HG03342 (cell line): ENCODE results near the gene ST6GALNAC3.
"Not testable (repeated sequence)": the region's sequence is repeated elsewhere in the genome, so short reads cannot be mapped to it uniquely, and the experiment has no call there.

Experiments used
- ATAC-seq: cut with Tn5 transposase; IDR thresholded peaks from one replicate; pipeline ENCODE4 v1.9.1; 2021; ENCODE audit warnings: mild to moderate bottlenecking, moderate library complexity; ENCODE audit not compliant: unreplicated experiment

Gene ST6GALNAC3

DNA sequence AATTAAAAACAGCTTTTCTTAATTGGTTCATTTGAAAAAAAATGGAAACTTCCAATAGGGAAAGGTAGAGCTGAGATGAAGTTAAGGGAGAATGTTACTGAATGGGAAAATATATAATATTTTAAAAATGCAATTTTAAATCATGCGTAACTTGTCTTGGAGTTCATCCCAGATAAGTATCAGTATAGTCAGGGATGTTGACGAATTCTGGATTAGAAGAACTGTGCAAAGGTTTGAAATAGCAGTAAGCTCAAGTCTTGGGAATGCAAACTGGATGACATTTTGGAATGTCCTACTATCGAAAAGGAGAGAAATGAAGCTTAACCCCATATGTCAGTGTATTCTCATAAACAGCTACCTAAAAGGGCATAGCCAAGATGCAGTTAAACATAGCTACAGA is 4.0 kb upstream of the ST6GALNAC3 start:
- no peak for ATAC-seq

- ATAC-seq = no peak
These were observed 1.1 kb upstream of the ST6GALNAC3 start for GRCh38 chr1:76073481-76073880.

DNA sequence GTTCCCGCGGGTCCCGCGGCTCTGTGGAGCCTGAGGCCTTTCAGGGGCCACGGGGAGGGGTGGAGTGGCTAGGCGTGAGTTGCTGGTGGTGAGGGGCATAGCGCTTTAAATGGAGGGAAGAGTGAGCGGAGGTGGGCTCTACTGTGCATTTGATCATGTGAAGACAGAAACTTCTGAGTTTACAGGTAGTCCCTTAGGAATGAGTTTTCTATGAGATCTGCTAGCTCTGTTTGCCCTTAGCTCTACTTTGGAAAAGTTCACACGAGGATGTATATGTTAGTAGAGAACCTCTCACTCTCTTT is 593 bp downstream of the ST6GALNAC3 start:
- ATAC-seq = no peak

GRCh38 chr1:76075877-76076276 is 1.3 kb downstream of the ST6GALNAC3 start:
- ATAC-seq = peak; percentile 60

DNA sequence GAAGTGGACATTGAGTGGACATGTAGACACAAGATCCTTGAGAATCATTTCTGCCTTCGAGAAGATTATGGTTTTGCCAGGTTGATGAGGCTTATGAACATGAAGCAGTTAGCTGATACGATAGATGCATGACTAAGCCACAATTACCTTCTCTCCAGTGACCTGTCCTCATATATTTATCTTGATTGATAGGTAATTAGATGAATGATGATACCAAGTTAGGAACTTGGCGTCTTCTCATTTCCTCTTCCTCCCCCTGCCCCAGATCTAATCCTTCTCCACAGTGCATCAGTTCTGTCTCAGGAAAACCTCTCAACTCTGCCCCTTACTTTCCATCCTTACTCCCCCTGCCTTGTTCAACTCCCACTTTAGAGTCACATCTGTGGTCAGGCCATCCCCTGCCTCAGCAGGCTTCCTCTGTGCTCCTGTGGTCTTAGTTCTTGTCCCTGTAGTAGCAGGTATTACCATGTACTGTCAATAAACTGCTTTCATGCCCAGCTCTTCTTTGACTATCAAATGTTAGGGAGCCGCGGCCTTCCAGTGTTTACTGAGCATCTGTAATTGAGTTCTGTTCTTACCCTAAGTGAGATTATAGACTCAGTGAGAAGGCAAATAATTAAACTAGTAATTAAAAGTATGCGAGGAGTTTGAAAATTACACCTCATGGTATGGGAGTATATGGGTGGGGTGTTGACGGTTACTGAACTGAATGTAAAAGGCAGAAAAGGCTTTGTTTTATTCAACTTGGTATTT is 5.1 kb downstream of the ST6GALNAC3 start:
- no peak for ATAC-seq

GRCh38 chr1:76080552-76081079 is 6.1 kb downstream of the ST6GALNAC3 start:
- no peak for ATAC-seq

- ATAC-seq = no peak
These were observed 7.5 kb downstream of the ST6GALNAC3 start for GRCh38 chr1:76082062-76082461.

DNA sequence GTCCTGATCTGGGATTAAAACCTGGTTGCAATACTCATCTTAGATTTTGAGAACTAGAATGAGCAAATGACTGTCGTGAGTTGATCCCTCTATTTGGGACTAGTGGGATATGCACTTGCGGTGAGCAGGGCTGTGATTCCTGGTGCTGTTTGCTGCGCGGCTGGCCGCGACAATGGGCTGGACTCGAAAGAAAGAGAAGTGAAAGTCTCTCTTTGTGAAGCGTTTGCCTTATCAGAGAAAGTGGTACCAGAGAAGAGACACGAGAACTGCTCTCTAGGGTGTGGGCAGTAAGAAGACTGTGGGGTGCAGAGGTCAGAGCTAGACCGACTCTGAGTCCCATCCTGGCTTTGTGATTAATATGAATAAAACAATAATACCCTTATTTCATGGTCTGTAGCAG is 8.6 kb downstream of the ST6GALNAC3 start:
- no peak for ATAC-seq

DNA sequence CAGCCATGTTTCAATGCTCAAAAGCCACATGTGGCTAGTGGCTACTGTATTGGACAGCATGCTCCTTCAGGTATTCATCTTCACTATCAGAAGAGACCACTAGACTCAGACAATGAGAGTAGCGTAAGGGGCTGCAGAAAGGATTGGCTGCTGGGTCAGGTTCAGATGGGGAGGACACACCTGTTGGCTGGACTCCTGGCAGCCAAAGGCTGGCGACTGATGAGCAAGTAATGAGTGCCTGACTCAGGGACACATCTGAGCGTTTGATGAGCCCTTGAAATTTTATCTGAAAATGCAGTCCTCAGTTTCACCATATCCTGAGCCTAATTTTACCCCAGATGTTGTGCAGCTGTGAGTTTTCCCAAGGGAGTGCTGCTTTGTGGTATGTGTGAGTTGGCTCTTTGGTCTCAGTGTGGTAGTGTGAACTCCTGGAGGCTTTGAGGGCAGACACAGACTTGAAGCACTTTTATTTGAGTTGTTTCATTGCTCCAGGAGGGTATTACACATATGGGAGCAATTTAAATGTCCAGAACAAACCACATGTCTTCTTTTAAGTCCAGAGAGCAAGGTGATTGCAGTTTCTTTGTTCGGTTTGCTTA is 9.6 kb downstream of the ST6GALNAC3 start:
- ATAC-seq = no peak

- ATAC-seq = no peak
These were observed 10.1 kb downstream of the ST6GALNAC3 start for GRCh38 chr1:76084685-76085084.

DNA sequence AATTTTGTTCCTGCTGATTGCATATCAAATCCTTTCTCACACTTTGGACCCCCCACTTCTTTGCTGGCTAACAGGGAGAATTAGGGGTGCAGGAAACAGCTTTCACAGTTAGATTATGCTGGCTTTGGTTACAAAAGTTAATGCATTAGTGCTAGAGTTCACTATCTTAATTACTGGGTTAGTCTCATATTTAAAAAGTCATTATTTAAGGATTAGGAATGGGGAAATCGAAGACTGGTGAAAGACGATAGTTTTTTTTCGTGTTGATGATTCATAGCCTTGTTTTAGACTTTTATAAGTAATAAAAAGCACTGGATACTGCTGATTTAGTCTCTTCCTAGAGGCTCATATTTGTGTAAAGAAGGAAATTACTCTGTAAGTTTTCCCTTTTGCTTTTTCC is 11.6 kb downstream of the ST6GALNAC3 start:
- no peak for ATAC-seq

GRCh38 chr1:76086597-76086996 is 12.1 kb downstream of the ST6GALNAC3 start:
- ATAC-seq = no peak

- ATAC-seq = no peak
These were observed 16.0 kb downstream of the ST6GALNAC3 start for GRCh38 chr1:76090283-76091203.

DNA sequence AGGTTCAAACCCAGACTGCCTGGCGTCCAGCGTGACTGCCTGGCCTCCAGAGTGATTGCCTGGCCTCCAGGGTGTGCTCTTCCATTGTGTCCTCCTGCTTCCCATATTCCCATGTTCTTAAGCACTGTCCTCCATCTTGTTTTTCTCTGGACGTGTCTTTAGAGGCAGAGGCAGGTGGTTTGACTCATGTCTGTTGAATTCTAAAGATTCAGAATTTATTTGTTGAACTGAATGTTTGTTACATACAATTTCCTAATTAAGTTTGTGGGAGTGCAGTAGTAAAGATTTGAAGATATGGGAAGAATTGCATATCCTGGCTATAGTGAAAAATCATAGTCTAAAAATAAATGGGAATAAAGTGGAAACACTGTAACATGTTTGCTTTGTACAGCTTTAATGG is 18.3 kb downstream of the ST6GALNAC3 start:
- ATAC-seq = no peak

DNA sequence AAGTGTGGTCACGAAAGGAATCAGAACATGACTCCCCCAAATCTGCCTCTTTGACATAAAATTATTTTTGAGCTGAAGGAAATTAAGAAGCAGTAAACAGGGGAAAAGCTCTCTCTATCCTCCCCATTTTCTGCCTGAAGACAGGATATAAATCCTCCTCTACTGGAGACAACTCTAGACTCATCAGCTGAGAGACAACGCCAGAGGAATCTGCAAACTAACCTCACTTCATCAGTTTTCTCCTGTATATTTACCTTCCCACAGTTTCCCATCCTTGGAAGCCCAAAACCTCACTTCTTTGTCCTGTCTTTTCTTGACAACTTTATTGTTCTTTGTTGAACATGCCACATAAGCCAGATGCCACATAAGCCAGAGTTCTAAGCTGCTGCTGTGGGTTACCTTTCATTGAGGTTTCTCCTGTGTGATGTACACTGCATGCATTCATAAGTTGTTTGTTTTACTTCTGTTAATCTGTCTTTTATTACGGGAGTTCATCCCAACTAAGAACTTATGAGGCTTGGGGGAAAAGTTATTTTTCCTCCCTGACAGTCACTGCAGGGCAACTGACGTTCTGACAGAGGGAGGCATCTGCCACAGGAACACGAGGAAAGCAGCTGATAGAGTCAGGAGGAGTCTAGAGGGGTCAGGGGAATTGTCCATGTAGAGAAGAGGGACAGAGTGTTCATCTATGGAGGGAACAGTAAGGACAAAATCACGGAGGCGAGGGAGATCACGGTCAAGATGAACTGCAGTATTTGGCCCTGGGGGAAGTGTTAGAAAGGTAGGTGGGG is 19.2 kb downstream of the ST6GALNAC3 start:
- ATAC-seq = no peak

DNA sequence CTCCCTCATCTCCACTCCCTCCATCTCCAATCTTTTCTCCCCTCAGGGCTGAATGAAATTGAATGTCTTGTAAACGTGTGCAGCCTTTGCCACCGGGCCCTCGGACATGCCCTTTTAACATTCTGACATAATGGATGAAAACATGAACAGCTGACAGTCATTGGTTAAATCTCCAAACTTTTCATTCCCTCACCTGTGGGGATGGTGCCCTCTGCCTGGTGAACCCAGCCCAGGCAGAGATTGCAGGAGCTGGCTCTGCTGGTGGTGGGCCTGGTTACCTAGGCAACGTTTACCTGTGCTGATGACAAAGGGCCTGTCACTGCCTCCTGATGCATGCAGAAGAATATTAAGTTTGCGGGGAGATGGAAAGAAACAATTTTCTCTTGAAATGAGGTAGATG is 21.3 kb downstream of the ST6GALNAC3 start:
- no peak for ATAC-seq

DNA sequence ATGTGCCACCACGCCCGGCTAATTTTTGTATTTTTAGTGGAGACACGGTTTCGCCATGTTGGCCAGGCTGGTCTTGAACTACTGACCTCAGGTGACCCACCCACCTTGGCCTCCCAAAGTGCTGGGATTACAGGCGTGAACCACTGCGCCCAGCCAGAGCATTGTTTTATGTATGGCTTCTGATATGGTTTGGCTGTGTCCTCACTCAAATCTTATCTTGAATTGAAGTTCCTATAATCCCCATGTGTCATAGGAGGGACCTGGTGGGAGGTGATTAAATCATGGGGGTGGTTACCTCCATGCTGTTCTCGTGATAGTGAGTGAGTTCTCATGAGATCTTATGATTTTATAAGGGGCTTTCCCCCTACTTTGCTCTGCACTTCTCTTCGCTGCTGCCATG is 22.5 kb downstream of the ST6GALNAC3 start:
- not testable (repeated sequence) for ATAC-seq

DNA sequence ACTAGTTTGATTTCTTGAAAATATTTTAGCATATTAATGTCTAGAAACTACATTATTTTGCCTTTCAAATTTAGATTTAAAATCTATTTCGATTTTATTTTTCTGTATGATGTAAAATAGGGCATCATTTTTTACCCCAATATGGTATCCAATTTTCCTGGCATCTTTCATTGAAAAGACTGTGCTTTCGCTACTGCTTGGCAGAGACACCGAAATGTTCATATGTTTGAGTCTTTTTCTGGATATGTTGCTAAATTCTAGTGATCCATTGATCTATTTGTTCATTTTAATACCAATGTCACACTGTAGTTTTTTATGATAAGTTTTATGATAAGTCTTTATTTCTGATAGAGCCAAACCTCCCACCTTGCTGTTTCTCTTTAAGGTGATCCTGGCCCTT is 24.3 kb downstream of the ST6GALNAC3 start:
- no peak for ATAC-seq

GRCh38 chr1:76101548-76101947 is 27.0 kb downstream of the ST6GALNAC3 start:
- ATAC-seq = no peak

DNA sequence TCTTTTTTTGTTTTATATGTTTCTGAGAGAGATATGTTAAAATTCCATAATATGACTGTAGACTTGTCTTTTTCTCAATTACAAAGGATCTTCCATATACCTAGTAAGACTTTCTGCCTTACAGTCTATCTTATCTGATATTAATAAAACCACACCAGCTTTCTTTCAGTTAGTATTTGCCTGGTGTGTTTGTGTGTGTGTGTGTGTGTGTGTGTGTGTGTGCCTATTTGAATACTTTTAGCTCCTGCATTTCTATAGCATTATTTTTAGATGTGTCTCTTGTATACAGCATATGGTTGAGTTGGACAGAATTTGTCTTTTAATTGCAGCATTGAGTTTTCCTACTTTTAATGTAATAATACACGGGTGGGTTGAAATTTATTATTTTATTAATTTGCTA is 27.5 kb downstream of the ST6GALNAC3 start:
- no peak for ATAC-seq

DNA sequence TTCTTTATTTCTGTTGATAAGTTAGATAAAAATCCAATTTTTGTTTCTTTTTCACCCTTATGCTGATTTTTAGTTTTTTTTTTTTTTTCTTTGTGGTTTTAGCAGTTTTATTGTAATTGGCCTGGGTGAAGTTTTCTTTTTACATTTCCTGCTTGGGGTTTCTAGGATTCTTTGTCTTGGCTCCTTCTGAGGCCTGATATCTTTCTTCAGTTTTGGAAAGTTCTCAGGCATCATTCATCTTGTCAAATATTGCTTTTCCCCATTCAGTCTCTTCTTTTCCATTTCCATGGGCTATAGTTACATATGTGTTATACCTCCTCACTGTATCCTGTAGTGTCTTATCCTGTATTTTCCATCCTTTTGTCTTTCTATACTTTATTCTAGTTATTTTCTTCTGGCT is 28.5 kb downstream of the ST6GALNAC3 start:
- ATAC-seq = no peak
